WERI-Rb-1 (cell line): ENCODE results near the gene TPSG1.
A peak's percentile ranks its signal among the peaks of the same experiment; 100 is the strongest.

ENCODE experiments used
- DNase-seq: peaks from one replicate; pipeline ENCODE4 v3.0.0-alpha.2; 2020
- H3K27ac ChIP-seq: fragments of 250-450 bp; sonication (Bioruptor Pico); 2 replicates; pipeline ENCODE4 v1.5.1; 2020; ENCODE audit warnings: mild to moderate bottlenecking, moderate library complexity
- H3K27me3 ChIP-seq: fragments of 250-450 bp; sonication (Bioruptor Pico); 2 replicates; pipeline ENCODE4 v1.5.1; 2021; ENCODE audit warnings: mild to moderate bottlenecking, low read depth, moderate library complexity; ENCODE audit not compliant: insufficient read depth, severe bottlenecking
- H3K36me3 ChIP-seq: fragments of 250-450 bp; sonication (Bioruptor Pico); 2 replicates; pipeline ENCODE4 v1.5.1; 2020; ENCODE audit warnings: mild to moderate bottlenecking, moderate library complexity
- H3K4me3 ChIP-seq: 2 replicates; pipeline ENCODE4 v1.5.1; 2011; ENCODE audit warnings: low read depth, mild to moderate bottlenecking, control low read depth, low read length
- H3K9me3 ChIP-seq: fragments of 250-450 bp; sonication (Bioruptor Pico); 2 replicates; pipeline ENCODE4 v1.5.1; 2021; ENCODE audit warnings: mild to moderate bottlenecking, moderate library complexity; ENCODE audit not compliant: severe bottlenecking
- CTCF ChIP-seq: IDR thresholded peaks from 2 replicates; pipeline ENCODE4 v1.5.1; 2011; ENCODE audit warnings: low read depth, mild to moderate bottlenecking, control low read depth, inconsistent platforms, low read length

The TPSG1 gene

GRCh38 chr16:1220098-1220728 is 4.9 kb downstream of the TPSG1 start:
- TF ChIP-seq CTCF = no peak
- Histone ChIP-seq H3K27ac (no peak overlapping the region), H3K27me3 (no peaks in the 10 kb centered on the region)

GRCh38 chr16:1218930-1219611 is 6.0 kb downstream of the TPSG1 start:
- H3K27me3 ChIP-seq = no peaks in the 10 kb centered on the region
- peaks cover 81% of the 10 kb centered on the region for H3K36me3 ChIP-seq
- no peaks in the 10 kb centered on the region for H3K9me3 ChIP-seq
- no peak overlapping the region for H3K4me3 ChIP-seq
- no peak for TF ChIP-seq CTCF
- no peak for DNase-seq
- no peak overlapping the region for H3K27ac ChIP-seq

More at GRCh38 chr16:1220098-1220728, 4.9 kb downstream of the TPSG1 start:
- H3K9me3 ChIP-seq = no peaks in the 10 kb centered on the region
- peaks cover 70% of the 10 kb centered on the region for H3K36me3 ChIP-seq
- no peak for DNase-seq
- H3K4me3 ChIP-seq = no peak overlapping the region

GRCh38 chr16:1218061-1218929 is 6.8 kb downstream of the TPSG1 start:
- Histone ChIP-seq H3K36me3 (peaks cover 88% of the 10 kb centered on the region), H3K27me3 (no peaks in the 10 kb centered on the region), H3K27ac (no peak overlapping the region), H3K9me3 (no peaks in the 10 kb centered on the region), H3K4me3 (no peak overlapping the region)
- TF ChIP-seq CTCF = no peak
- DNase-seq = no peak

- Histone ChIP-seq H3K27me3 (no peaks in the 10 kb centered on the region), H3K36me3 (peaks cover 93% of the 10 kb centered on the region), H3K9me3 (no peaks in the 10 kb centered on the region), H3K4me3 (no peak overlapping the region), H3K27ac (no peak overlapping the region)
- no peak for TF ChIP-seq CTCF
- no peak for DNase-seq
Measured at GRCh38 chr16:1217526-1217925, 7.5 kb downstream of the TPSG1 start.

- H3K4me3 ChIP-seq = no peak overlapping the region
- H3K27ac ChIP-seq = peak overlapping the region; percentile 34
- H3K27me3 ChIP-seq = no peaks in the 10 kb centered on the region
- no peaks in the 10 kb centered on the region for H3K9me3 ChIP-seq
- TF ChIP-seq CTCF = no peak
- peaks cover 93% of the 10 kb centered on the region for H3K36me3 ChIP-seq
- DNase-seq = no peak
Measured at GRCh38 chr16:1216681-1217400, 8.2 kb downstream of the TPSG1 start.
